NOMO-1 treated with DMSO at 0.1 percent for 48 hours (cell line): ENCODE measurements around the gene HPGDS.
A peak's percentile ranks its signal among the peaks of the same experiment; 100 is the strongest.
"Not testable (repeated sequence)": the region's sequence is repeated elsewhere in the genome, so short reads cannot be mapped to it uniquely, and the experiment has no call there.

Experiments
- DNase-seq: peaks from one replicate; lab custom pipeline; 2025; ENCODE audit not compliant: unreplicated experiment; lab: John Stamatoyannopoulos, UW

Gene HPGDS

DNA sequence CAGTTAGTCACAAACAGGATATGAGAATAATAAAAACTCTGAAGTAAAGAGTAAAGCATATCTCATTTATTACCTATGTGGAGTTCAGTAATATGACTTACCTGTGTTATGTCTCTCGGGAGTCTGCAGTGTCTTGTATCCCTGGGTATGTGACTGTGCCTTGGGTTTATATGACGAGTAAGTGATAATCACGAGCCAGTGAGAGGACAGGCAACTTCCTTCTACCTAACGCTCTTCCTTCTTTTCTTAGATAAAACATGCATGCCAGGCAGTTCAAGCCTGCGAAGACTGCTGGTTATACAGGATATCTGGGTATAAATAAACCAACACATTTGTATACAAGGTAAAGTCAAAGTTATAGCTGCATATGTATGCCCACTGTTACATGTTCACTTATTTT, at the start of gene HPGDS:
Gene HPGDS (minus strand): TSS at position 143 of the 400 bp plus-strand sequence. CDS start 8,207 bp downstream, outside the sequence.
- DNase-seq, result no peak

DNA sequence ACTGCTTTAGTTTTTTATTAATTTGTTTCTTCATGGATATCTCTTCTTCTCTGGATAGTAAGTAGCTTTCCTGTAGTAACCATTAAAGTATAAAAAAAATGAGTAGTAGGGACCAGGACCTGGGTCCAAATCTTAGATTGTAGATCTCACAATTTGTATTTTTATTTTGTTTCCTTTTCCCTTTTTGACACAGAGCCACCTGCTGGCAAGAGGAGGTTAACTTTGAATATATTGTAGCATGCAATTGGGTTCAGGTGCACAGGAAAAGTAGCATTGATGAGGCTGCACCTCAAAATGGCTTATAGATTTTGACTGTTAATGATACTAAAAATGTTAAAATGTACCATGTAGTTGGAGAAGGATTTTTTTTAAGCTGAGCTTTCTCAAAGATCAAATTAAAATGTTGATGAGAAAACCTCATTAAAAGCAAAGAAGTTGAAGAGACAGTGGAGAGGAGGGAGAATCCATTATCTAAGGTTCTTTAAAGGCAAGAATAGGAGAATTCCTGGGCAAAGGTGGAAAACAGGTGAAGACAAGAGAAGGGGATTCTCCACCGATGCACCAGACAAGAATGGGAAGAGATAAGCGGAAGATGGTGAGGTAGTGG, 48.3 kb upstream of the HPGDS start:
- DNase-seq, result peak; percentile 4

- no peak for DNase-seq
Measured at GRCh38 chr4:94389595-94390267, 47.1 kb upstream of the HPGDS start.

GRCh38 chr4:94387965-94388364, 45.3 kb upstream of the HPGDS start:
- not testable (repeated sequence) for DNase-seq

DNA sequence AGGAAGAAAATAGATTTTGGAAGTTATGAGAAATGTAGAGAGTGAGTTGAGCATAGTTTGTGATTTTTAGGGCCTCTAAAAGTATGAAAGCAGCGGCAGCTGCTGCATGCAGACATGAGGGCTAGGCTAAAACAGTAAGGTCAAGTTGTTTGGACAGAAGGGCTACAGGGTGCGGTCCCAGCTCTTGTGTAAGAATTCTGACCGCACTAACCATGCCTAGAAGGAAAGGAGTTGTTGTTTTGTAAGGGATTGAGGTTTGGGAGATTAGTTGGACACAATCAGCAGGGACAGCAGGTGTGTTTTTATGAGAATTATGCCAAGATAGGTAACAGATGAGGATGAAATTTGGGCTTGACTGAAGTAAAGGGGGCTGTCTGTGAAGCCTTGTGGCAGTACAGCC, 42.8 kb upstream of the HPGDS start:
- not testable (repeated sequence) for DNase-seq

GRCh38 chr4:94382891-94383290, 40.3 kb upstream of the HPGDS start:
- not testable (repeated sequence) for DNase-seq

- DNase-seq, result no peak
Measured at GRCh38 chr4:94378047-94378446, 35.4 kb upstream of the HPGDS start.

DNA sequence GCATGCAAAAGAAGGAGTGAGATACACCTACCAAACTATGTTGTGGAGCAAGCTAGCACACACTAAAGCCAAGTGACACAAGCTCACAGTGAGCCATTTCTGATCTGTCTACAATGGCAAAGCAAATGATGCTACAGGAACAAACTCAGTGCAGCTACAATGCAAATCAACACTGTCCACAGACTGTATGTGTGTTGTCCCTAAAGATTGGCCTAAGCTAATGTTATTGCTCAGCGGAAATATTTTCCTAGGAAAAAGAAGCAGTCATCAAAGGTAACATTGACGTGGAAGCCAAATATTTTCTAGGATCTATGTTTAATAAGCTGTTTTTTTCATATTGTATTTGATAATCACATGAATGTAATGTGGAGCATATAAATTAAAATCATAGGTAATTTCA, 34.7 kb upstream of the HPGDS start:
- no peak for DNase-seq

GRCh38 chr4:94375364-94375763, 32.7 kb upstream of the HPGDS start:
- DNase-seq, result no peak

DNA sequence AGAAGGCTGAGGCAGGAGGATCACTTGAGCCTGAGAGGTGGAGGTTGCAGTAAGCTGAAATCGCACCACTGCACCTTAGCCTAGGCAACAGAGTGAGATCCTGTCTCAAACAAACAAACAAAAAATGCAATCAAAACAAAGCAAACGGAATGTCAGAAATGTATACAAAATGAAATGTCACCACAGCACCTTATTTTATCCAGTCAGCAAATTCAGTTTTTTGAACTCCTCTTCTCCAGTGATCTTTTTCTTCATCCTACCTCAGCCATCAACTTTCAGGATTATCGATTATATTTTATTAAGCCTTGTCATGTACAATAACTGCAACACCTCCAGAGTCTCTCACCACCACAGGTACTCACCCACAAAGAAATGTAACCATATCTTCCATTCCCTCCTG, 31.1 kb upstream of the HPGDS start:
- DNase-seq, result no peak

DNA sequence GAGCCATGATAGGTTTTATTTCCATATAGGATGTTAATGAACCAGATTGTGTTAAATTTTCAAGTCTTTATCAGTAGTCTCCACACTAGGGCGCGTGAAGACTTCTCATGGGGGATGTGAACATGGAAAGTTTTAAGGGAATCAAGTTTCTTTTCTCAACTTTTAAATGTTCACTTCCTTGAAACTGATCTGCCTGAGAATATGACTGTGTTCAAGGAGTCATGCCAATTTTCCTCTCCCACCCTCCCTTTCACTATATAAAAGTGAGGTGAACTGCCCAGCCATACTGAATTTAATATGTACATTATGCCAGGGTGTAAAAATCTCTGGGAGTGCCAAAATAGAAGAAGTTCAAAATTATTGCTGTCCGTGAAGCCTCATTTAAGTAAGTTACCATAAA, 30.4 kb upstream of the HPGDS start:
- DNase-seq, result no peak

GRCh38 chr4:94372228-94372978, 29.8 kb upstream of the HPGDS start:
- no peak for DNase-seq

DNA sequence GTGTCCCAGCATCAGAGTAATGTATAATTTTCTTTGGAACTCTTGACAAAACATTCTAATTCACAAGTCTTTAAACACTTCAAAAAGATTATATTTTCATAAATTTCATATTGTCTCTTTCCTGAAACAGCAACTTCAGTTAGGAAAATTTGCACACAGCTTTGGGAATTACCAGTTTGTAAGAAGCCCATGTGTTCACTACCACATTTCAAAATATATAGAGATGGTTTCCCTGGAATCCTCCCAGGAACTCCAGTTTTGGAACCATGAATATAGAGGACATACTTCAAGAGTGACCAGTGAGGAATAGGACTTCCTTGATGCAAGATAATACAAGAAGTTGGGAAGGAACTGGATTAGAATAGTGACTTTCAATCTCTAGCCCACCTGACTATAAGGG, 28.7 kb upstream of the HPGDS start:
- no peak for DNase-seq

DNA sequence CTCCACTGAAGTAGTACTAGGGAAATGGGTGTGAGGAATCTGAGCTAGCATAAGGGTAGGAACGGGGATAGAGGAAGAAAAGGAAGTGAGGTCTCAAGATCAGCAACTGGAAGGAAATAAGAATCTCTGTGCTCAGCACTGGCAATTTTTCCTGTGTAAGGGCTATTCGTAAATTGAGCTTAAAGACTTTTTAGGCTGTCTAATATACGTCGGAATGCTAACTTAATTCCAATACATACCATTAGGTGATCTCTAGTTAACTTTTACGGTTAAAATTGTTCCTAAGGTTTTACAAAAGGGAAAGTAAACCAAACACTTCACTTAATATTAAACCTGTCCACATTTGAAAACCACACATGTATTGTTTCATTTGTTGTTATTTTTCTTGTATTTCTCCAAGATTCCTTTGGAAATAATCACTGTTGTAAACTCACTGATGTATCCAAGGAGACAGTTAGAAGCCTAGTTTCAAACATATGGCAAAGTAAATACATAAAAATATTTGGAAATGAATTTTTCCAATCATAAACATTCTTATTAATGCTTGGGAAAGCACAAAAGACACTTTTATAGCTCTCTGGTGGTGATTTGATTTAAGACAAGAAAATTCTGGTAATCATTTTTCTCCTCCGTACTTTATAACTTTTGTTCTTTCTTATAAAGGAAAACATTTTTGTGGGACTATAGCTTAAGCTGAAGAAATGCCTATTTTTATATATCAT, 28.1 kb upstream of the HPGDS start:
- DNase-seq, result no peak

GRCh38 chr4:94369046-94369445, 26.4 kb upstream of the HPGDS start:
- no peak for DNase-seq

DNA sequence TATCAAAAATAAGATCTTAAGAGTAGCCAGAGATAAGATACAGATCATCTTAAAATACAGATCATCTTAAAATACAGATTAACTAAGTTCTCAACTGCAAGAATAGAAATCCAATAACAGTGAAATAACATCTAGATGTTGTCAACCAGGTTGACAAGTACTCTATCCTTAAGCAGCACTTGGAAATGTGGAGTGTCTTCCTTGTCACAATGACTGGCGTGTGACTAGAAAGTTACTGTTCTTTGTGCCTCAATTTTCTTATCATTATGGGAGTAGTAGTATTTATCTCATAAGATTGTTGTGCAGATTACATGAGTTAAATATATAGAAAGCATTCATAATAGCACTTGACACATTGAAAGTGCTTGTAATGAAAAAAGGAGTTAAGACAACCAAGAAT, 25.8 kb upstream of the HPGDS start:
- DNase-seq, result no peak

DNA sequence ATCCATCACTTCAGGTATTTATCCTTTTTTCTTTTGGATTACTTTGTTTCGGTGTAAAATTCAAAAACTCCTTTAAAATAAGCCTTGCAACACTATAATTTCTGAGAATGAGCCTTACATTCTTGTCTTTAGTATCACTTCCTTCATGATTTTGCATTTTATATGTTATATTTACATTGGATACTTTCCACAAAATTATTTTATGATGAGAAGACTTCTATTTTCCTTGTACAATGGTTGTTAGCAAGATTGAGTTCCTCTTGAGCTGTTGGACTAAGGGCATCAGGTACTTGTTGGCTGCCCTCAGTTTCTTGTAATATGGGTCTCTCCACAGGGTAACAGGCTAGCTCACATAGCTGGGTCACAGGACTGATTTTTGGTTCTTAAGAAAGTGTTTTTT, 22.7 kb upstream of the HPGDS start:
- no peak for DNase-seq

GRCh38 chr4:94364527-94364926, 21.9 kb upstream of the HPGDS start:
- DNase-seq, result no peak

GRCh38 chr4:94363136-94363655, 20.6 kb upstream of the HPGDS start:
- DNase-seq, result no peak

DNA sequence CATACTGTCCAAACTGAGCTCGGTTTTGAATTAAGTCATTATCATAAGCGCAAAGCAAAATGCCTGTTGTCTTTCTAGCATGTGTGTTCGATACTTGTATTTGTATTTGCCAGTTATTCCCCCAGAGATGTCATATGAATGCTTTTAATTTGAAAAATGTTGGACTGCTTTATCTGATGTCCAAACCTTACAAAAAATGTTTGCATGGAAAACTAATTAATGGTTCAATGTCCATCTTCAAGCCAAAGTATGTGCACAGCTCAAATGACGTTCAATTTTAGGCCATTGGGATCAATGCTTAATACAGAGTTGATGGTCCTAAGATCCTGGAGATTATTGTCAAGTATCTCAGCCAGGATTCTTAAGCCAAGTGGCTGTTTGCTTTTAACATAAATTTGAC, 17.2 kb upstream of the HPGDS start:
- DNase-seq, result no peak

GRCh38 chr4:94359221-94359620, 16.6 kb upstream of the HPGDS start:
- no peak for DNase-seq
